Measurements from ENCODE around the gene JAG1.

Gene JAG1

GRCh38 chr20:10716855-10717254 is 43.1 kb upstream of the JAG1 start:
- TF ChIP-seq CTCF (conservative IDR thresholded peaks at IDR 0.05; ENCODE audit: low read depth, low read length) = no peak
- H3K4me3 ChIP-seq (ENCODE audit: low read depth, low read length) = no peak overlapping the region
- DNase-seq (ENCODE audit: low read depth) = peak; percentile 70

- no peak overlapping the region for H3K4me3 ChIP-seq (ENCODE audit: low read depth, low read length)
- peak; percentile 65 for DNase-seq (ENCODE audit: low read depth)
- no peak for TF ChIP-seq CTCF (conservative IDR thresholded peaks at IDR 0.05; ENCODE audit: low read depth, low read length)
Observed at GRCh38 chr20:10715035-10715434, 41.2 kb upstream of the JAG1 start.

GRCh38 chr20:10714236-10714975 is 40.6 kb upstream of the JAG1 start:
- no peak for TF ChIP-seq CTCF (conservative IDR thresholded peaks at IDR 0.05; ENCODE audit: low read depth, low read length)
- DNase-seq (ENCODE audit: low read depth) = no peak
- no peak overlapping the region for H3K4me3 ChIP-seq (ENCODE audit: low read depth, low read length)

GRCh38 chr20:10713161-10713560 is 39.4 kb upstream of the JAG1 start:
- no peak overlapping the region for H3K4me3 ChIP-seq (ENCODE audit: low read depth, low read length)
- no peak for TF ChIP-seq CTCF (conservative IDR thresholded peaks at IDR 0.05; ENCODE audit: low read depth, low read length)
- no peak for DNase-seq (ENCODE audit: low read depth)

GRCh38 chr20:10711903-10712451 is 38.2 kb upstream of the JAG1 start:
- DNase-seq (ENCODE audit: low read depth) = no peak
- H3K4me3 ChIP-seq (ENCODE audit: low read depth, low read length) = no peak overlapping the region
- TF ChIP-seq CTCF (conservative IDR thresholded peaks at IDR 0.05; ENCODE audit: low read depth, low read length) = no peak

- no peak for DNase-seq (ENCODE audit: low read depth)
- no peak overlapping the region for H3K4me3 ChIP-seq (ENCODE audit: low read depth, low read length)
- no peak for TF ChIP-seq CTCF (conservative IDR thresholded peaks at IDR 0.05; ENCODE audit: low read depth, low read length)
Observed at GRCh38 chr20:10710991-10711775, 37.4 kb upstream of the JAG1 start.
